OCI-LY3 (cell line): ENCODE results near the gene KANSL1.
"Not testable (repeated sequence)": the region's sequence is repeated elsewhere in the genome, so short reads cannot be mapped to it uniquely, and the experiment has no call there.

Experiments
- EZH2phosphoT487 ChIP-seq: fragments of 200-600 bp; shearing (Covaris generic); IDR thresholded peaks from 2 replicates; pipeline ENCODE4 v1.6.1; 2018; ENCODE audit warnings: antibody characterized with exemption, mixed run types, low read depth
- TF ChIP-seq, protein P1 (sequence below): fragments of 200-600, 300-600 bp; sonication (generic); IDR thresholded peaks from 2 replicates; pipeline ENCODE4 v1.5.1; 2014; ENCODE audit warnings: antibody characterized with exemption, low read length, low read depth

DNA sequence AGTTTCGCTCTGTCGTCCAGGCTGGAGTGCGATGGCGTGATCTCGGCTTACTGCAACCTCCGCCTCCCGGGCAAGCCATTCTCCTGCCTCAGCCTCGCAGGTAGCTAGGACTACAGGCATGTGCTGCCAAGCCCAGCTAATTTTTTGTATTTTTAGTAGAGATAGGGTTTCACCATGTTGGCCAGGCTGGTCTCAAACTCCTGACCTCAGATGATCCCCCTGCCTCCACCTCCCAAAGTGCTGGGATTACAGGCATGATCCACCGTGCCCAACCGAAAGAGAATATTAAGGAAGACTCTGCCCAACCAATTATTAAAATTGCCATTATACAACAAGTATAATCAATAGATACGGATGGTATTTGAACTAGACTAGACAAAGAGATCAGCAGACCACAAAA is 82.0 kb downstream of the KANSL1 start:
- TF ChIP-seq, protein P1, sequence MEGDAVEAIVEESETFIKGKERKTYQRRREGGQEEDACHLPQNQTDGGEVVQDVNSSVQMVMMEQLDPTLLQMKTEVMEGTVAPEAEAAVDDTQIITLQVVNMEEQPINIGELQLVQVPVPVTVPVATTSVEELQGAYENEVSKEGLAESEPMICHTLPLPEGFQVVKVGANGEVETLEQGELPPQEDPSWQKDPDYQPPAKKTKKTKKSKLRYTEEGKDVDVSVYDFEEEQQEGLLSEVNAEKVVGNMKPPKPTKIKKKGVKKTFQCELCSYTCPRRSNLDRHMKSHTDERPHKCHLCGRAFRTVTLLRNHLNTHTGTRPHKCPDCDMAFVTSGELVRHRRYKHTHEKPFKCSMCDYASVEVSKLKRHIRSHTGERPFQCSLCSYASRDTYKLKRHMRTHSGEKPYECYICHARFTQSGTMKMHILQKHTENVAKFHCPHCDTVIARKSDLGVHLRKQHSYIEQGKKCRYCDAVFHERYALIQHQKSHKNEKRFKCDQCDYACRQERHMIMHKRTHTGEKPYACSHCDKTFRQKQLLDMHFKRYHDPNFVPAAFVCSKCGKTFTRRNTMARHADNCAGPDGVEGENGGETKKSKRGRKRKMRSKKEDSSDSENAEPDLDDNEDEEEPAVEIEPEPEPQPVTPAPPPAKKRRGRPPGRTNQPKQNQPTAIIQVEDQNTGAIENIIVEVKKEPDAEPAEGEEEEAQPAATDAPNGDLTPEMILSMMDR: not testable (repeated sequence)
- not testable (repeated sequence) for TF ChIP-seq EZH2phosphoT487
